Endometrium (tissue), 2 donors: Measurements from ENCODE around the gene AMELX.

Source experiments
- FAIRE-seq: peaks from 2 replicates; lab custom pipeline; 2012; peaks lifted over from hg19 to GRCh38; lab: Jason Lieb, UNC
- donor health status: control.
- donor health status: control.

Gene AMELX

GRCh38 chrX:11309220-11309619, 16.0 kb downstream of the AMELX start:
- no peak for FAIRE-seq

- no peak for FAIRE-seq
These were observed 18.5 kb downstream of the AMELX start for GRCh38 chrX:11311706-11312105.

- FAIRE-seq = peak; percentile 55
These were observed 26.8 kb downstream of the AMELX start for GRCh38 chrX:11319806-11320520.

GRCh38 chrX:11321986-11322385, 28.8 kb downstream of the AMELX start:
- FAIRE-seq = no peak

- no peak for FAIRE-seq
These were observed 34.9 kb downstream of the AMELX start for GRCh38 chrX:11328134-11328533.

GRCh38 chrX:11329021-11329420, 35.8 kb downstream of the AMELX start:
- FAIRE-seq = no peak

GRCh38 chrX:11331788-11332187, 38.6 kb downstream of the AMELX start:
- FAIRE-seq = no peak

- no peak for FAIRE-seq
These were observed 41.0 kb downstream of the AMELX start for GRCh38 chrX:11334165-11334564.

GRCh38 chrX:11336201-11336600, 43.0 kb downstream of the AMELX start:
- no peak for FAIRE-seq

- no peak for FAIRE-seq
These were observed 44.2 kb downstream of the AMELX start for GRCh38 chrX:11337292-11338009.

- peak; percentile 78 for FAIRE-seq
These were observed 48.3 kb downstream of the AMELX start for GRCh38 chrX:11341274-11342201.

- no peak for FAIRE-seq
These were observed 49.5 kb downstream of the AMELX start for GRCh38 chrX:11342673-11343072.

GRCh38 chrX:11346121-11346682, 53.0 kb downstream of the AMELX start:
- FAIRE-seq = no peak

- no peak for FAIRE-seq
These were observed 54.1 kb downstream of the AMELX start for GRCh38 chrX:11347300-11347699.

GRCh38 chrX:11349020-11349419, 55.8 kb downstream of the AMELX start:
- no peak for FAIRE-seq

GRCh38 chrX:11349661-11350337, 56.6 kb downstream of the AMELX start:
- FAIRE-seq = no peak
